Omental fat pad (tissue), 4 donors: ENCODE measurements around the gene TMEM143. TPM values are rescaled to one million over a fixed set of nuclear protein-coding genes. Genes with fewer than 3 reads are reported as not detected.
"Not testable (repeated sequence)": the region's sequence is repeated elsewhere in the genome, so short reads cannot be mapped to it uniquely, and the experiment has no call there.

Experiments
- ATAC-seq: fragments of 150-250 bp; one replicate; pipeline ENCODE4 v1.9.1; 2016; ENCODE audit warnings: mild to moderate bottlenecking, moderate library complexity; ENCODE audit not compliant: low FRiP score
- DNase-seq: peaks from one replicate; pipeline ENCODE4 v3.0.0-alpha.2; 2019; ENCODE audit warnings: low spot score
- CTCF ChIP-seq, 3 donors: fragments of 450-650 bp; IDR thresholded peaks; one replicate each; pipeline ENCODE4 v1.5.1; 2016 to 2017; ENCODE audit warnings: antibody characterized with exemption in 3 of 3, mild to moderate bottlenecking in 3 of 3, moderate library complexity in 2 of 3
- total RNA-seq, 4 donors: library from RNA; depleted of rRNA; stranded (reverse); fragments of >200 nt; gene quantifications; one replicate each; pipeline ENCODE4 v1.1.0, GENCODE V29; 2016

Gene TMEM143
- total RNA-seq, 4 donors from 2014 or later, result 2.0 to 11.5 (median 5.1) TPM

- ATAC-seq (no peak), DNase-seq (no peak)
- TF ChIP-seq CTCF (IDR thresholded peaks at IDR 0.05), result no peak
Observed at GRCh38 chr19:48378194-48378570, 14.4 kb upstream of the TMEM143 start.

- ATAC-seq (no peak), DNase-seq (no peak)
- TF ChIP-seq CTCF (IDR thresholded peaks at IDR 0.05), result no peak
Observed at GRCh38 chr19:48373567-48373966, 9.8 kb upstream of the TMEM143 start.

GRCh38 chr19:48372904-48373303 is 9.2 kb upstream of the TMEM143 start:
- DNase-seq, result no peak
- TF ChIP-seq CTCF (IDR thresholded peaks at IDR 0.05), result no peak
- no peak for ATAC-seq

GRCh38 chr19:48371771-48372170 is 8.0 kb upstream of the TMEM143 start:
- not testable (repeated sequence) for ATAC-seq, DNase-seq

- ATAC-seq (no peak), DNase-seq (no peak)
- TF ChIP-seq CTCF (IDR thresholded peaks at IDR 0.05), result no peak
Observed at GRCh38 chr19:48371367-48371766, 7.6 kb upstream of the TMEM143 start.

GRCh38 chr19:48370955-48371354 is 7.2 kb upstream of the TMEM143 start:
- no peak for DNase-seq
- TF ChIP-seq CTCF (IDR thresholded peaks at IDR 0.05), result no peak
- ATAC-seq, result no peak

GRCh38 chr19:48368936-48369335 is 5.2 kb upstream of the TMEM143 start:
- ATAC-seq (no peak), DNase-seq (no peak)
- no peak for TF ChIP-seq CTCF (IDR thresholded peaks at IDR 0.05)

- TF ChIP-seq CTCF (IDR thresholded peaks at IDR 0.05), result no peak
- ATAC-seq, result no peak
Observed at GRCh38 chr19:48367855-48368254, 4.1 kb upstream of the TMEM143 start.

More at GRCh38 chr19:48367855-48368254, 4.1 kb upstream of the TMEM143 start:
- no peak for DNase-seq
